HFF-Myc (cell line): Measurements from ENCODE around the gene SEC61G.

Source experiments
- DNase-seq: peaks from one replicate; pipeline ENCODE4 v3.0.0-alpha.2; 2011; ENCODE audit warnings: low read depth; ENCODE audit errors: extremely low read depth
- H3K4me3 ChIP-seq: replicated peaks from 2 replicates; pipeline ENCODE4 v1.5.1; 2011; ENCODE audit warnings: low read depth, mild to moderate bottlenecking, control low read depth, low read length
- TF ChIP-seq, protein P1 (sequence below): IDR thresholded peaks from 2 replicates; pipeline ENCODE4 v1.5.1; 2012; ENCODE audit warnings: mild to moderate bottlenecking, low read depth, low read length, control low read depth; ENCODE audit errors: missing control alignments

The SEC61G gene

GRCh38 chr7:54769203-54769602 lies 10.2 kb upstream of the SEC61G start:
- no peak overlapping the region for H3K4me3 ChIP-seq
- no peak for DNase-seq
- TF ChIP-seq, protein P1, sequence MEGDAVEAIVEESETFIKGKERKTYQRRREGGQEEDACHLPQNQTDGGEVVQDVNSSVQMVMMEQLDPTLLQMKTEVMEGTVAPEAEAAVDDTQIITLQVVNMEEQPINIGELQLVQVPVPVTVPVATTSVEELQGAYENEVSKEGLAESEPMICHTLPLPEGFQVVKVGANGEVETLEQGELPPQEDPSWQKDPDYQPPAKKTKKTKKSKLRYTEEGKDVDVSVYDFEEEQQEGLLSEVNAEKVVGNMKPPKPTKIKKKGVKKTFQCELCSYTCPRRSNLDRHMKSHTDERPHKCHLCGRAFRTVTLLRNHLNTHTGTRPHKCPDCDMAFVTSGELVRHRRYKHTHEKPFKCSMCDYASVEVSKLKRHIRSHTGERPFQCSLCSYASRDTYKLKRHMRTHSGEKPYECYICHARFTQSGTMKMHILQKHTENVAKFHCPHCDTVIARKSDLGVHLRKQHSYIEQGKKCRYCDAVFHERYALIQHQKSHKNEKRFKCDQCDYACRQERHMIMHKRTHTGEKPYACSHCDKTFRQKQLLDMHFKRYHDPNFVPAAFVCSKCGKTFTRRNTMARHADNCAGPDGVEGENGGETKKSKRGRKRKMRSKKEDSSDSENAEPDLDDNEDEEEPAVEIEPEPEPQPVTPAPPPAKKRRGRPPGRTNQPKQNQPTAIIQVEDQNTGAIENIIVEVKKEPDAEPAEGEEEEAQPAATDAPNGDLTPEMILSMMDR = no peak

GRCh38 chr7:54764861-54765260 lies 5.8 kb upstream of the SEC61G start:
- no peak overlapping the region for H3K4me3 ChIP-seq
- TF ChIP-seq, protein P1 = no peak
- no peak for DNase-seq

GRCh38 chr7:54757711-54758110 lies 1.3 kb downstream of the SEC61G start:
- no peak for DNase-seq
- TF ChIP-seq, protein P1 = no peak
- H3K4me3 ChIP-seq = peak overlapping the region; percentile 89

- no peak overlapping the region for H3K4me3 ChIP-seq
- TF ChIP-seq, protein P1 = no peak
- DNase-seq = no peak
Measured at GRCh38 chr7:54749200-54749599, 9.8 kb downstream of the SEC61G start.

DNA sequence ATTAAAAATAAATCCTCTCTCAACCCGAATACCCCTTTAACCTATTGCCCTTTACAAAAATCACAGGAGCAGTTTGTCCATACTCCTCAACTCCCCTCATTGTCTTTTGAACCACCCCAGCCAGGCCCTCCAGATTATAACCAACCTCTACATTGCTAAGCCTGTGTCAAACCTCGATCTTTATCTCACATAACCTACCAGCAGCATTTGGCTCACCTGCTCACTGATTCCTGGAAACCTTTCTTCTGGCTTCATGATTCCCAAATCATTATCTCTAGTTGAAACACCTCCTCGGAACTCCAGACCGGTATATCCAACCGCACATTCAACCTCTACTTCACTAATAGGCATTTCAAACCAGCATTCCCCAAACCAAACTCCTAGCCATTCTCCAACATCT lies 11.8 kb downstream of the SEC61G start:
- TF ChIP-seq, protein P1 = no peak
- H3K4me3 ChIP-seq = no peak overlapping the region
- DNase-seq = no peak

GRCh38 chr7:54743580-54743979 lies 15.4 kb downstream of the SEC61G start:
- no peak for DNase-seq

GRCh38 chr7:54738737-54739136 lies 20.3 kb downstream of the SEC61G start:
- TF ChIP-seq, protein P1 = no peak
- H3K4me3 ChIP-seq = no peak overlapping the region
- no peak for DNase-seq

More at GRCh38 chr7:54743580-54743979, 15.4 kb downstream of the SEC61G start:
- TF ChIP-seq, protein P1 = no peak
- no peak overlapping the region for H3K4me3 ChIP-seq
